ENCODE results near the gene COL28A1.

GRCh38 chr7:7426676-7427075, 109.0 kb downstream of the COL28A1 start:
- TF ChIP-seq MAX (IDR thresholded peaks at IDR 0.05; ENCODE audit: low read depth, low read length), result no peak
- no peak for TF ChIP-seq CTCF (IDR thresholded peaks at IDR 0.05; ENCODE audit: low read depth, low read length)
